NOMO-1 treated with dmso at 0.1 percent for 144 hours (cell line): ENCODE data around the gene UNC5B.
"Not testable (repeated sequence)": the region's sequence is repeated elsewhere in the genome, so short reads cannot be mapped to it uniquely, and the experiment has no call there.

Source experiments
- DNase-seq: peaks from one replicate; lab custom pipeline; 2025; ENCODE audit not compliant: unreplicated experiment; lab: John Stamatoyannopoulos, UW

UNC5B gene

GRCh38 chr10:71209352-71209715 is 3.0 kb upstream of the UNC5B start:
- no peak for DNase-seq

- DNase-seq: no peak
Observed at GRCh38 chr10:71209731-71210541, 2.4 kb upstream of the UNC5B start.

- no peak for DNase-seq
Observed at GRCh38 chr10:71210542-71210871, 1.9 kb upstream of the UNC5B start.

- no peak for DNase-seq
Observed at GRCh38 chr10:71211053-71211452, 1.3 kb upstream of the UNC5B start.

GRCh38 chr10:71211775-71212317 is 524 bp upstream of the UNC5B start:
- DNase-seq: no peak

GRCh38 chr10:71213127-71213621 is 804 bp downstream of the UNC5B start:
- peak; percentile 3 for DNase-seq

- no peak for DNase-seq
Observed at GRCh38 chr10:71213761-71214440, 1.5 kb downstream of the UNC5B start.

- no peak for DNase-seq
Observed at GRCh38 chr10:71214641-71215559, 2.5 kb downstream of the UNC5B start.

GRCh38 chr10:71216363-71216695 is 4.0 kb downstream of the UNC5B start:
- no peak for DNase-seq

GRCh38 chr10:71216751-71217265 is 4.4 kb downstream of the UNC5B start:
- DNase-seq: peak; percentile 2

- no peak for DNase-seq
Observed at GRCh38 chr10:71217266-71218045, 5.1 kb downstream of the UNC5B start.

GRCh38 chr10:71218046-71218650 is 5.8 kb downstream of the UNC5B start:
- no peak for DNase-seq

- DNase-seq: no peak
Observed at GRCh38 chr10:71218651-71219050, 6.3 kb downstream of the UNC5B start.

- DNase-seq: not testable (repeated sequence)
Observed at GRCh38 chr10:71219236-71219917, 7.0 kb downstream of the UNC5B start.

- DNase-seq: no peak
Observed at GRCh38 chr10:71219918-71220688, 7.7 kb downstream of the UNC5B start.

- DNase-seq: no peak
Observed at GRCh38 chr10:71220689-71221540, 8.5 kb downstream of the UNC5B start.

GRCh38 chr10:71221586-71222202 is 9.3 kb downstream of the UNC5B start:
- DNase-seq: no peak
